Memory B cell (primary cell): ENCODE data around the gene DMBT1.

Experiments
- ATAC-seq: fragments of 150-1000 bp; cut with Tn5 transposase; 2 replicates; pipeline ENCODE4 v1.10.0; 2021; ENCODE audit warnings: low read depth, mild to moderate bottlenecking, moderate library complexity
- DNase-seq, 2 donors: peaks; one replicate each; pipeline ENCODE4 v3.0.0; 2022; ENCODE audit warnings: low spot score in 2 of 2
- H3K27ac Mint-ChIP-seq: one replicate; pipeline ENCODE4 v1.8.0; 2022; ENCODE audit warnings: mild to moderate bottlenecking, moderate library complexity, mixed read lengths
- H3K27me3 Mint-ChIP-seq: one replicate; pipeline ENCODE4 v1.8.0; 2022; ENCODE audit warnings: mixed read lengths
- H3K36me3 Mint-ChIP-seq: one replicate; pipeline ENCODE4 v1.8.0; 2022; ENCODE audit warnings: mild to moderate bottlenecking, mixed read lengths
- H3K4me1 Mint-ChIP-seq: one replicate; pipeline ENCODE4 v1.8.0; 2022; ENCODE audit warnings: mixed read lengths
- H3K4me3 Mint-ChIP-seq: one replicate; pipeline ENCODE4 v1.8.0; 2022; ENCODE audit warnings: mild to moderate bottlenecking, moderate library complexity, mixed read lengths
- H3K9me3 Mint-ChIP-seq: one replicate; pipeline ENCODE4 v1.8.0; 2022; ENCODE audit warnings: mixed read lengths

The DMBT1 gene

GRCh38 chr10:122650331-122650730, 89.8 kb downstream of the DMBT1 start:
- peaks cover 14% of the 10 kb centered on the region for H3K27me3 Mint-ChIP-seq

GRCh38 chr10:122655524-122656307, 95.2 kb downstream of the DMBT1 start:
- Mint-ChIP-seq H3K27me3 (peaks cover 3% of the 10 kb centered on the region), H3K4me1 (no peaks in the 10 kb centered on the region), H3K36me3 (no peaks in the 10 kb centered on the region), H3K9me3 (peaks cover 2% of the 10 kb centered on the region), H3K27ac (no peak overlapping the region), H3K4me3 (no peak overlapping the region)
- ATAC-seq = no peak
- DNase-seq = no peak

More at GRCh38 chr10:122650331-122650730, 89.8 kb downstream of the DMBT1 start:
- no peak overlapping the region for H3K27ac Mint-ChIP-seq
- H3K36me3 Mint-ChIP-seq = no peaks in the 10 kb centered on the region
- ATAC-seq (no peak), DNase-seq (no peak)
- H3K9me3 Mint-ChIP-seq = peaks cover 2% of the 10 kb centered on the region
- H3K4me1 Mint-ChIP-seq = no peaks in the 10 kb centered on the region
- H3K4me3 Mint-ChIP-seq = no peak overlapping the region

GRCh38 chr10:122656308-122656705, 95.8 kb downstream of the DMBT1 start:
- Mint-ChIP-seq H3K9me3 (peaks cover 2% of the 10 kb centered on the region), H3K36me3 (no peaks in the 10 kb centered on the region), H3K27me3 (peaks cover 3% of the 10 kb centered on the region), H3K27ac (no peak overlapping the region), H3K4me1 (no peaks in the 10 kb centered on the region), H3K4me3 (no peak overlapping the region)
- DNase-seq (no peak), ATAC-seq (no peak)

- Mint-ChIP-seq H3K27me3 (peaks cover 3% of the 10 kb centered on the region), H3K4me1 (no peaks in the 10 kb centered on the region), H3K27ac (no peak overlapping the region), H3K36me3 (no peaks in the 10 kb centered on the region), H3K4me3 (no peak overlapping the region), H3K9me3 (peaks cover 2% of the 10 kb centered on the region)
- no peak for DNase-seq
- no peak for ATAC-seq
Measured at GRCh38 chr10:122656741-122657140, 96.2 kb downstream of the DMBT1 start.

- H3K27ac Mint-ChIP-seq = no peak overlapping the region
- H3K4me1 Mint-ChIP-seq = no peaks in the 10 kb centered on the region
- no peaks in the 10 kb centered on the region for H3K9me3 Mint-ChIP-seq
- H3K27me3 Mint-ChIP-seq = peaks cover 4% of the 10 kb centered on the region
- DNase-seq = no peak
- no peak overlapping the region for H3K4me3 Mint-ChIP-seq
- ATAC-seq = no peak
- no peaks in the 10 kb centered on the region for H3K36me3 Mint-ChIP-seq
Measured at GRCh38 chr10:122657255-122657654, 96.7 kb downstream of the DMBT1 start.

- Mint-ChIP-seq H3K27ac (no peak overlapping the region), H3K4me1 (no peaks in the 10 kb centered on the region), H3K4me3 (no peak overlapping the region), H3K36me3 (no peaks in the 10 kb centered on the region), H3K9me3 (no peaks in the 10 kb centered on the region), H3K27me3 (peaks cover 6% of the 10 kb centered on the region)
- no peak for DNase-seq
- ATAC-seq = no peak
Measured at GRCh38 chr10:122657729-122658128, 97.2 kb downstream of the DMBT1 start.

GRCh38 chr10:122658356-122659049, 97.9 kb downstream of the DMBT1 start:
- no peak overlapping the region for H3K4me3 Mint-ChIP-seq
- DNase-seq (no peak), ATAC-seq (no peak)
- no peaks in the 10 kb centered on the region for H3K36me3 Mint-ChIP-seq
- H3K4me1 Mint-ChIP-seq = no peaks in the 10 kb centered on the region
- peaks cover 6% of the 10 kb centered on the region for H3K27me3 Mint-ChIP-seq
- H3K27ac Mint-ChIP-seq = no peak overlapping the region
- H3K9me3 Mint-ChIP-seq = no peaks in the 10 kb centered on the region

GRCh38 chr10:122659126-122659525, 98.6 kb downstream of the DMBT1 start:
- Mint-ChIP-seq H3K27me3 (peaks cover 6% of the 10 kb centered on the region), H3K36me3 (no peaks in the 10 kb centered on the region), H3K9me3 (no peaks in the 10 kb centered on the region), H3K4me1 (no peaks in the 10 kb centered on the region), H3K27ac (no peak overlapping the region), H3K4me3 (no peak overlapping the region)
- no peak for ATAC-seq
- no peak for DNase-seq

- Mint-ChIP-seq H3K36me3 (no peaks in the 10 kb centered on the region), H3K27ac (no peak overlapping the region), H3K4me3 (no peak overlapping the region), H3K4me1 (no peaks in the 10 kb centered on the region), H3K27me3 (peaks cover 6% of the 10 kb centered on the region), H3K9me3 (no peaks in the 10 kb centered on the region)
- no peak for ATAC-seq
- DNase-seq = no peak
Measured at GRCh38 chr10:122659651-122660050, 99.1 kb downstream of the DMBT1 start.

- H3K27ac Mint-ChIP-seq = no peak overlapping the region
- no peak for ATAC-seq
- H3K27me3 Mint-ChIP-seq = peaks cover 6% of the 10 kb centered on the region
Measured at GRCh38 chr10:122660696-122661095, 100.1 kb downstream of the DMBT1 start.

GRCh38 chr10:122662231-122662630, 101.7 kb downstream of the DMBT1 start:
- Mint-ChIP-seq H3K4me1 (no peaks in the 10 kb centered on the region), H3K4me3 (no peak overlapping the region), H3K27me3 (peaks cover 6% of the 10 kb centered on the region), H3K36me3 (no peaks in the 10 kb centered on the region), H3K9me3 (no peaks in the 10 kb centered on the region), H3K27ac (no peak overlapping the region)
- no peak for ATAC-seq
- no peak for DNase-seq

More at GRCh38 chr10:122660696-122661095, 100.1 kb downstream of the DMBT1 start:
- DNase-seq = no peak
- H3K9me3 Mint-ChIP-seq = no peaks in the 10 kb centered on the region
- no peak overlapping the region for H3K4me3 Mint-ChIP-seq
- no peaks in the 10 kb centered on the region for H3K4me1 Mint-ChIP-seq
- no peaks in the 10 kb centered on the region for H3K36me3 Mint-ChIP-seq

- Mint-ChIP-seq H3K4me3 (no peak overlapping the region), H3K27ac (no peak overlapping the region), H3K9me3 (no peaks in the 10 kb centered on the region), H3K36me3 (no peaks in the 10 kb centered on the region), H3K4me1 (no peaks in the 10 kb centered on the region), H3K27me3 (peaks cover 6% of the 10 kb centered on the region)
- ATAC-seq (no peak), DNase-seq (no peak)
Measured at GRCh38 chr10:122663516-122664130, 103.1 kb downstream of the DMBT1 start.

- Mint-ChIP-seq H3K36me3 (no peaks in the 10 kb centered on the region), H3K4me1 (no peaks in the 10 kb centered on the region), H3K4me3 (no peak overlapping the region), H3K9me3 (no peaks in the 10 kb centered on the region), H3K27me3 (peaks cover 6% of the 10 kb centered on the region), H3K27ac (no peak overlapping the region)
- DNase-seq (no peak), ATAC-seq (no peak)
Measured at GRCh38 chr10:122664501-122664900, 103.9 kb downstream of the DMBT1 start.

- DNase-seq (no peak), ATAC-seq (no peak)
- H3K36me3 Mint-ChIP-seq = no peaks in the 10 kb centered on the region
- H3K9me3 Mint-ChIP-seq = no peaks in the 10 kb centered on the region
- no peaks in the 10 kb centered on the region for H3K4me1 Mint-ChIP-seq
- no peak overlapping the region for H3K27ac Mint-ChIP-seq
- H3K4me3 Mint-ChIP-seq = no peak overlapping the region
- peaks cover 6% of the 10 kb centered on the region for H3K27me3 Mint-ChIP-seq
Measured at GRCh38 chr10:122665329-122665860, 104.8 kb downstream of the DMBT1 start.
